H9 (cell line): ENCODE results near the gene GPHA2. TPM values are rescaled to one million over a fixed set of nuclear protein-coding genes. Genes with fewer than 3 reads are reported as not detected.

Source experiments
- DNase-seq: peaks from one replicate; pipeline ENCODE4 v3.0.0-alpha.2; 2017
- H2AFZ ChIP-seq: one replicate; pipeline ENCODE4 v1.6.1; 2013; ENCODE audit warnings: mild to moderate bottlenecking, low read length, control low read depth, moderate library complexity
- H2AK5ac ChIP-seq: 2 replicates; pipeline ENCODE4 v1.6.1; 2013; ENCODE audit warnings: low read length, control low read depth, mixed read lengths; ENCODE audit not compliant: insufficient read length
- H2BK120ac ChIP-seq: one replicate; pipeline ENCODE4 v1.6.1; 2013; ENCODE audit warnings: low read depth, mild to moderate bottlenecking, low read length, control low read depth, inconsistent platforms; ENCODE audit not compliant: poor library complexity, severe bottlenecking
- H2BK12ac ChIP-seq: 2 replicates; pipeline ENCODE4 v1.6.1; 2013; ENCODE audit warnings: low read length, control low read depth, mixed read lengths, low read depth; ENCODE audit not compliant: insufficient read length
- H2BK15ac ChIP-seq: 2 replicates; pipeline ENCODE4 v1.6.1; 2013; ENCODE audit warnings: low read depth, low read length, control low read depth
- H2BK20ac ChIP-seq: one replicate; pipeline ENCODE4 v1.6.1; 2013; ENCODE audit warnings: low read depth, mild to moderate bottlenecking, low read length, control low read depth, inconsistent platforms; ENCODE audit not compliant: poor library complexity, severe bottlenecking
- H2BK5ac ChIP-seq: 2 replicates; pipeline ENCODE4 v1.6.1; 2013; ENCODE audit warnings: low read length, control low read depth, mixed read lengths; ENCODE audit not compliant: insufficient read length
- H3K14ac ChIP-seq: 2 replicates; pipeline ENCODE4 v1.6.1; 2013; ENCODE audit warnings: low read length, control low read depth; ENCODE audit not compliant: insufficient read depth
- H3K18ac ChIP-seq: 2 replicates; pipeline ENCODE4 v1.6.1; 2013; ENCODE audit warnings: low read depth, mild to moderate bottlenecking, mixed read lengths, low read length, control low read depth; ENCODE audit not compliant: insufficient read length
- H3K23ac ChIP-seq: 2 replicates; pipeline ENCODE4 v1.6.1; 2013; ENCODE audit warnings: low read length, control low read depth, mixed read lengths, low read depth; ENCODE audit not compliant: insufficient read length
- H3K23me2 ChIP-seq: 2 replicates; pipeline ENCODE4 v1.6.1; 2013; ENCODE audit warnings: low read depth, mild to moderate bottlenecking, mixed read lengths, low read length, control low read depth; ENCODE audit not compliant: insufficient read length, poor library complexity, severe bottlenecking
- H3K27ac ChIP-seq: 2 replicates; pipeline ENCODE4 v1.5.1; 2013; ENCODE audit warnings: low read length, control low read depth, mixed read lengths, low read depth; ENCODE audit not compliant: insufficient read length
- H3K27me3 ChIP-seq: 2 replicates; pipeline ENCODE4 v1.6.1; 2013; ENCODE audit warnings: low read length, control low read depth, inconsistent platforms; ENCODE audit not compliant: insufficient read depth
- H3K4ac ChIP-seq: 2 replicates; pipeline ENCODE4 v1.6.1; 2013; ENCODE audit warnings: low read depth, mild to moderate bottlenecking, control low read depth, inconsistent platforms, low read length, moderate library complexity
- H3K4me1 ChIP-seq: 2 replicates; pipeline ENCODE4 v1.6.1; 2013; ENCODE audit warnings: low read length, control low read depth, inconsistent platforms; ENCODE audit not compliant: insufficient read depth
- H3K4me2 ChIP-seq: 2 replicates; pipeline ENCODE4 v1.6.1; 2013; ENCODE audit warnings: low read length, control low read depth, mixed read lengths; ENCODE audit not compliant: insufficient read length, insufficient read depth
- H3K56ac ChIP-seq: 2 replicates; pipeline ENCODE4 v1.6.1; 2013; ENCODE audit warnings: low read depth, mild to moderate bottlenecking, mixed read lengths, low read length, control low read depth; ENCODE audit not compliant: insufficient read length
- H3K79me1 ChIP-seq: 2 replicates; pipeline ENCODE4 v1.6.1; 2013; ENCODE audit warnings: low read depth, mild to moderate bottlenecking, moderate library complexity, low read length, control low read depth, inconsistent platforms; ENCODE audit not compliant: insufficient read depth, poor library complexity, severe bottlenecking
- H3K79me2 ChIP-seq: 2 replicates; pipeline ENCODE4 v1.6.1; 2013; ENCODE audit warnings: low read length, control low read depth, inconsistent platforms; ENCODE audit not compliant: insufficient read depth
- H3K9ac ChIP-seq: 2 replicates; pipeline ENCODE4 v1.6.1; 2013; ENCODE audit warnings: low read length, control low read depth, mixed read lengths; ENCODE audit not compliant: insufficient read length; ENCODE audit errors: extremely low read depth
- H3K9me3 ChIP-seq: one replicate; pipeline ENCODE4 v1.6.1; 2013; ENCODE audit warnings: low read depth, low read length, inconsistent platforms; ENCODE audit not compliant: control insufficient read depth
- H3T11ph ChIP-seq: one replicate; pipeline ENCODE4 v1.6.1; 2013; ENCODE audit warnings: mild to moderate bottlenecking, low read length, control low read depth, inconsistent platforms
- H4K20me1 ChIP-seq: one replicate; pipeline ENCODE4 v1.6.1; 2013; ENCODE audit not compliant: control insufficient read depth, insufficient read length, insufficient read depth
- H4K5ac ChIP-seq: 2 replicates; pipeline ENCODE4 v1.6.1; 2013; ENCODE audit warnings: low read depth, mild to moderate bottlenecking, mixed read lengths, low read length, control low read depth; ENCODE audit not compliant: insufficient read length
- H4K8ac ChIP-seq: replicated peaks from 2 replicates; pipeline ENCODE4 v1.6.1; 2013; ENCODE audit warnings: low read length, control low read depth, mixed read lengths, low read depth; ENCODE audit not compliant: insufficient read length
- H4K91ac ChIP-seq: 2 replicates; pipeline ENCODE4 v1.6.1; 2013; ENCODE audit warnings: low read depth, mild to moderate bottlenecking, moderate library complexity, mixed read lengths, low read length, control low read depth; ENCODE audit not compliant: insufficient read length
- H3K27ac Mint-ChIP-seq, 3 experiments: 2 replicates in 2 of 3; 3 replicates in 1 of 3; pipeline ENCODE4 v1.8.0; 2020 to 2021; ENCODE audit warnings: mixed read lengths in 3 of 3, mild to moderate bottlenecking in 1 of 3, moderate library complexity in 1 of 3
- H3K27me3 Mint-ChIP-seq: 2 replicates; pipeline ENCODE4 v1.8.0; 2021; ENCODE audit warnings: low read depth, mild to moderate bottlenecking, moderate library complexity, mixed read lengths
- H3K36me3 Mint-ChIP-seq, 3 experiments: 2 replicates in 2 of 3; 3 replicates in 1 of 3; pipeline ENCODE4 v1.8.0; 2020 to 2021; ENCODE audit warnings: low read depth in 3 of 3, mixed read lengths in 3 of 3; ENCODE audit not compliant: insufficient read depth in 1 of 3
- H3K4me1 Mint-ChIP-seq, 2 experiments: 2 replicates each; pipeline ENCODE4 v1.8.0; 2020; ENCODE audit warnings: mixed read lengths in 2 of 2
- H3K4me3 Mint-ChIP-seq, 2 experiments: 2 replicates in 1 of 2; 3 replicates in 1 of 2; pipeline ENCODE4 v1.8.0; 2020 to 2021; ENCODE audit warnings: mild to moderate bottlenecking in 2 of 2, mixed read lengths in 2 of 2, moderate library complexity in 1 of 2
- H3K9me3 Mint-ChIP-seq, 2 experiments: 2 replicates in 1 of 2; 3 replicates in 1 of 2; pipeline ENCODE4 v1.8.0; 2020; ENCODE audit warnings: mild to moderate bottlenecking in 2 of 2, mixed read lengths in 2 of 2, moderate library complexity in 1 of 2
- CTCF ChIP-seq: fragments of 200-600 bp; sonication (generic); conservative IDR thresholded peaks from 3 replicates; pipeline ENCODE4 v1.8.0; 2021; ENCODE audit warnings: antibody characterized with exemption, mild to moderate bottlenecking
- WGBS: extraction: QIAGEN DNeasy Blood & Tissue Kit; methylation state at CpG from one replicate; pipeline ENCODE4 v1.1.7; 2013; ENCODE audit warnings: missing lambda C conversion rate, low lambda C conversion rate, mixed read lengths; ENCODE audit not compliant: insufficient read length; ENCODE audit errors: extremely low coverage; 5-methylcytosine and 5-hydroxymethylcytosine counted together
- total RNA-seq: library from RNA; stranded (reverse); gene quantifications from 2 replicates; pipeline ENCODE4 v1.2.1, GENCODE V29; 2021

Gene GPHA2
- total RNA-seq, 1 experiment from 2014 or later: 2.1 TPM

- no peak within 1 kb of the TSS for H2AFZ ChIP-seq
- no peak within 1 kb of the TSS for H3K4me3 Mint-ChIP-seq
Observed at GRCh38 chr11:64971421-64972233, 35.9 kb upstream of the GPHA2 start, which contains the start of gene MAJIN. Gene MAJIN, minus strand, starts transcription at chr11:64972108. Its CDS starts 12,703 bp downstream, at chr11:64959405.

More at GRCh38 chr11:64971421-64972233, 35.9 kb upstream of the GPHA2 start, which contains the start of gene MAJIN:
- Histone ChIP-seq H3T11ph (no peak within 1 kb of the TSS), H3K23me2 (no peaks in the 10 kb centered on the region), H3K27ac (no peak within 1 kb of the TSS), H4K20me1 (no peaks in the 10 kb centered on the region), H2AK5ac (no peak within 1 kb of the TSS), H3K79me1 (no peaks in the 10 kb centered on the region), H3K23ac (no peak within 1 kb of the TSS), H3K18ac (no peak within 1 kb of the TSS), H2BK5ac (no peak within 1 kb of the TSS), H3K27me3 (no peaks in the 10 kb centered on the region), H2BK15ac (no peak within 1 kb of the TSS), H3K4me2 (no peak within 1 kb of the TSS), H4K8ac (no peak within 1 kb of the TSS), H3K14ac (no peak within 1 kb of the TSS), H4K91ac (no peak within 1 kb of the TSS), H3K4me1 (no peaks in the 10 kb centered on the region), H2BK12ac (no peak within 1 kb of the TSS), H3K4ac (no peak within 1 kb of the TSS), H2BK120ac (no peak within 1 kb of the TSS), H4K5ac (no peak within 1 kb of the TSS), H3K79me2 (no peaks in the 10 kb centered on the region), H3K9me3 (no peaks in the 10 kb centered on the region), H3K56ac (no peak within 1 kb of the TSS), H3K9ac (no peak within 1 kb of the TSS), H2BK20ac (no peak within 1 kb of the TSS)
- peaks cover 9% of the 10 kb centered on the region for H3K27me3 Mint-ChIP-seq
- DNase-seq: peak; percentile 91
- H3K36me3 Mint-ChIP-seq: no peaks in the 10 kb centered on the region
- H3K4me1 Mint-ChIP-seq: peaks cover 0 to 3% of the 10 kb centered on the region in 2 experiments; a peak in 1 of 4 replicates
- TF ChIP-seq CTCF: no peak
- no CpG with 5 or more reads among the region's 69 CpGs for WGBS
- peaks cover 0 to 3% of the 10 kb centered on the region in 2 experiments; a peak in 1 of 5 replicates for H3K9me3 Mint-ChIP-seq
- H3K27ac Mint-ChIP-seq: no peak within 1 kb of the TSS; a peak in 1 of 7 replicates
